HepG2 (cell line): ENCODE measurements around the gene SDF2. TPM values are rescaled to one million over a fixed set of nuclear protein-coding genes. Genes with fewer than 3 reads are reported as not detected.
A peak's percentile ranks its signal among the peaks of the same experiment; 100 is the strongest.

Source experiments
- ESRRA ChIP-seq: sonication (generic); formaldehyde crosslinking; IDR thresholded peaks from 2 replicates; pipeline ENCODE4 v1.5.1; 2020; ENCODE audit warnings: mild to moderate bottlenecking, low read depth, missing genetic modification reagents
- KMT2B ChIP-seq: IDR thresholded peaks from 2 replicates; pipeline ENCODE4 v1.6.1; 2016; ENCODE audit warnings: missing genetic modification reagents, missing compliant biosample characterization
- NCOA2 ChIP-seq: sonication (generic); formaldehyde crosslinking; IDR thresholded peaks from 2 replicates; pipeline ENCODE4 v1.8.0; 2022; ENCODE audit warnings: inconsistent platforms
- PHF21A ChIP-seq: sonication (generic); formaldehyde crosslinking; IDR thresholded peaks from 2 replicates; pipeline ENCODE4 v1.5.0; 2020; ENCODE audit warnings: mild to moderate bottlenecking, missing genetic modification reagents
- RXRA ChIP-seq: sonication (generic); formaldehyde crosslinking; IDR thresholded peaks from 2 replicates; pipeline ENCODE4 v1.5.1; 2020; ENCODE audit warnings: missing genetic modification reagents
- SNAI1 ChIP-seq: sonication (generic); formaldehyde crosslinking; IDR thresholded peaks from 2 replicates; pipeline ENCODE4 v1.5.0; 2020; ENCODE audit warnings: mild to moderate bottlenecking, missing genetic modification reagents, borderline replicate concordance
- TBX2 ChIP-seq: sonication (generic); formaldehyde crosslinking; IDR thresholded peaks from 2 replicates; pipeline ENCODE4 v1.5.0; 2020; ENCODE audit warnings: missing genetic modification reagents, mild to moderate bottlenecking, borderline replicate concordance
- ZBED4 ChIP-seq: sonication (generic); formaldehyde crosslinking; IDR thresholded peaks from 2 replicates; pipeline ENCODE4 v1.4.0; 2020; ENCODE audit warnings: missing genetic modification reagents, borderline replicate concordance
- ZFP41 ChIP-seq: sonication (generic); formaldehyde crosslinking; IDR thresholded peaks from 2 replicates; pipeline ENCODE4 v1.4.0; 2020; ENCODE audit warnings: mild to moderate bottlenecking, missing genetic modification reagents, borderline replicate concordance
- ZFX ChIP-seq: sonication (generic); formaldehyde crosslinking; IDR thresholded peaks from 2 replicates; pipeline ENCODE4 v1.4.0; 2020; ENCODE audit warnings: mild to moderate bottlenecking, low read depth, missing genetic modification reagents, moderate library complexity
- ZMYM3 ChIP-seq: sonication (generic); formaldehyde crosslinking; IDR thresholded peaks from 2 replicates; pipeline ENCODE4 v1.5.1; 2020; ENCODE audit warnings: mild to moderate bottlenecking, missing genetic modification reagents
- ZNF383 ChIP-seq: sonication (generic); formaldehyde crosslinking; IDR thresholded peaks from 2 replicates; pipeline ENCODE4 v1.4.0; 2020; ENCODE audit warnings: missing genetic modification reagents, mild to moderate bottlenecking, borderline replicate concordance
- ZNF704 ChIP-seq: sonication (generic); formaldehyde crosslinking; IDR thresholded peaks from 2 replicates; pipeline ENCODE4 v1.8.1; 2023; ENCODE audit warnings: mild to moderate bottlenecking, inconsistent platforms, moderate library complexity, missing genetic modification reagents, borderline replicate concordance
- ZNF772 ChIP-seq: sonication (generic); formaldehyde crosslinking; IDR thresholded peaks from 2 replicates; pipeline ENCODE4 v1.5.0; 2020; ENCODE audit warnings: mild to moderate bottlenecking, missing genetic modification reagents
- ZNF891 ChIP-seq: sonication (generic); formaldehyde crosslinking; IDR thresholded peaks from 2 replicates; pipeline ENCODE4 v1.5.0; 2020; ENCODE audit warnings: mild to moderate bottlenecking, missing genetic modification reagents
- polyA plus RNA-seq, 8 experiments: library from polyadenylated mRNA; depleted of rRNA in 3 of 8; stranded (reverse) in 7 of 8; unstranded in 1 of 8; fragments of >200 nt; fragmentation: Illumina TruSeq in 4 of 8; extraction: Trizol in 4 of 8; gene quantifications; 2 replicates each; pipeline versions ENCODE4 v1.2.1 to v1.2.3, GENCODE V29; 2011 to 2016; ENCODE audit warnings: low read depth in 4 of 8, missing spikeins in 1 of 8, mixed read lengths in 1 of 8; ENCODE audit not compliant: insufficient read depth in 1 of 8
- total RNA-seq, 5 experiments: library from RNA; depleted of rRNA; stranded (reverse); fragments of >200 nt; fragmentation: Illumina TruSeq; extraction: Trizol; gene quantifications; 2 replicates each; pipeline ENCODE4 v1.2.3, GENCODE V29; 2016; ENCODE audit warnings: low read depth in 1 of 5
- TF ChIP-seq, protein P1 (sequence below): sonication (generic); formaldehyde crosslinking; IDR thresholded peaks from 2 replicates; pipeline ENCODE4 v1.5.1; 2020; ENCODE audit warnings: missing genetic modification reagents, mild to moderate bottlenecking, borderline replicate concordance
- TF ChIP-seq, protein P2 (sequence below): sonication (generic); formaldehyde crosslinking; IDR thresholded peaks from 2 replicates; pipeline ENCODE4 v1.4.0; 2020; ENCODE audit warnings: missing genetic modification reagents

The SDF2 gene
- total and polyA plus RNA-seq, 2 of the 13 experiments (the other 11 are each of a cell fraction or from before 2014, with no cell fraction given): 58.2 to 58.4 TPM

DNA sequence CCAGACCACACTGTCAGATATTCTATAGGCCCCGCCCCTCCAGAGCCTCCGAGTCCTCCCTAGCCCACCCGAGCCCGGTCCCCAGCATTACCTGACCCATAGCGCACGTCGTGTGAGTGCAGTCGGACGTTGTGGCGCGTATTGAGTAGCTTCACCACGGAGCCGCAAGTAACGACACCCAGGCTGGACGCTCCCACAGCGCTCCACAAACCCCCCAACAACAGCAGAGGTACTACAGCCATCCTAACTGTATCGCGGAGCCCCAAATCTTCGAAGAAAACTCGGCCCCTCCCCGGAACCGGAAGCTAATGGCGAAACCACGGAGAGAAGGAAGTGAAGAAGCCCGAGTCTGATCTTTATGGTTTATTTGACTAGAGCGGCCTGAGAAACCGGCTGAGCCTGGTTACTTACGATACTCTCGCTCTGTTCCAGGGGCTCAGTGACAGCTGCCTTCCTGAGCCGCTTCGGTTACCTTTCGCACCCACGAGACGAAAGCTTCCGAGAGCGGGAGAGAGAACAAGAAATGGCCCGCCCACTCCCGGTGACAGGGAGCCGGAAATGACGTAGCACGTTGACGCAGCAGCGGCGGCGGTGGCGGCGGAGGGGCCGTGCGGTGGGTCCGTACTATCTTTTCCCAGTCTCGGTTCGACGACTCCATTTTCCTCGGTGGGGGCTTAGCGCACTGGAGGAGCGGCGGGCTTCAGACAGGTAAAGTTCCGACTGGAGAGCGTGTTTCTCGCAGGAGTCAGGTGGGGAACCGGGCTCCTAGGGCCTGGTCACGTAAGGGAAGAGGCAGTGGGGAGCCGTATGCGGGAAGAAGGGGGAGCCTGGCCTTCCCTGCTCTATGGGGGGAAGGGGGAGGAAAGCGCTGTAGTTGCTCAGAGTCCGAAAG lies at the start of gene SDF2, which contains the start of gene SUPT6H (continued):
- TF ChIP-seq, protein P1, sequence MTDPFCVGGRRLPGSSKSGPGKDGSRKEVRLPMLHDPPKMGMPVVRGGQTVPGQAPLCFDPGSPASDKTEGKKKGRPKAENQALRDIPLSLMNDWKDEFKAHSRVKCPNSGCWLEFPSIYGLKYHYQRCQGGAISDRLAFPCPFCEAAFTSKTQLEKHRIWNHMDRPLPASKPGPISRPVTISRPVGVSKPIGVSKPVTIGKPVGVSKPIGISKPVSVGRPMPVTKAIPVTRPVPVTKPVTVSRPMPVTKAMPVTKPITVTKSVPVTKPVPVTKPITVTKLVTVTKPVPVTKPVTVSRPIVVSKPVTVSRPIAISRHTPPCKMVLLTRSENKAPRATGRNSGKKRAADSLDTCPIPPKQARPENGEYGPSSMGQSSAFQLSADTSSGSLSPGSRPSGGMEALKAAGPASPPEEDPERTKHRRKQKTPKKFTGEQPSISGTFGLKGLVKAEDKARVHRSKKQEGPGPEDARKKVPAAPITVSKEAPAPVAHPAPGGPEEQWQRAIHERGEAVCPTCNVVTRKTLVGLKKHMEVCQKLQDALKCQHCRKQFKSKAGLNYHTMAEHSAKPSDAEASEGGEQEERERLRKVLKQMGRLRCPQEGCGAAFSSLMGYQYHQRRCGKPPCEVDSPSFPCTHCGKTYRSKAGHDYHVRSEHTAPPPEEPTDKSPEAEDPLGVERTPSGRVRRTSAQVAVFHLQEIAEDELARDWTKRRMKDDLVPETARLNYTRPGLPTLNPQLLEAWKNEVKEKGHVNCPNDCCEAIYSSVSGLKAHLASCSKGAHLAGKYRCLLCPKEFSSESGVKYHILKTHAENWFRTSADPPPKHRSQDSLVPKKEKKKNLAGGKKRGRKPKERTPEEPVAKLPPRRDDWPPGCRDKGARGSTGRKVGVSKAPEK (CRISPR knock-in tag): no peak
- no peak for TF ChIP-seq ZFP41 (CRISPR knock-in tag)
- TF ChIP-seq ZMYM3 (CRISPR knock-in tag): no peak
- TF ChIP-seq ZNF704 (CRISPR knock-in tag): 0 out of 2 replicates have a peak, but pooled peaks have one; percentile 25
- TF ChIP-seq ZNF383 (CRISPR knock-in tag): no peak
- peak; percentile 93 for TF ChIP-seq KMT2B (CRISPR knock-in tag)
- TF ChIP-seq RXRA (CRISPR knock-in tag): no peak
- peak; percentile 75 for TF ChIP-seq TBX2
- TF ChIP-seq ZFX: peak; percentile 96
- peak; percentile 80; the same call in 1 of the 2 replicates for TF ChIP-seq PHF21A (CRISPR knock-in tag)
- peak; percentile 17; the same call in 1 of the 2 replicates for TF ChIP-seq ZBED4 (CRISPR knock-in tag)
- no peak; the same call in 1 of the 2 replicates for TF ChIP-seq ZNF891 (CRISPR knock-in tag)
- 0 out of 2 replicates have a peak, but pooled peaks have one; percentile 10 for TF ChIP-seq SNAI1
- TF ChIP-seq, protein P2, sequence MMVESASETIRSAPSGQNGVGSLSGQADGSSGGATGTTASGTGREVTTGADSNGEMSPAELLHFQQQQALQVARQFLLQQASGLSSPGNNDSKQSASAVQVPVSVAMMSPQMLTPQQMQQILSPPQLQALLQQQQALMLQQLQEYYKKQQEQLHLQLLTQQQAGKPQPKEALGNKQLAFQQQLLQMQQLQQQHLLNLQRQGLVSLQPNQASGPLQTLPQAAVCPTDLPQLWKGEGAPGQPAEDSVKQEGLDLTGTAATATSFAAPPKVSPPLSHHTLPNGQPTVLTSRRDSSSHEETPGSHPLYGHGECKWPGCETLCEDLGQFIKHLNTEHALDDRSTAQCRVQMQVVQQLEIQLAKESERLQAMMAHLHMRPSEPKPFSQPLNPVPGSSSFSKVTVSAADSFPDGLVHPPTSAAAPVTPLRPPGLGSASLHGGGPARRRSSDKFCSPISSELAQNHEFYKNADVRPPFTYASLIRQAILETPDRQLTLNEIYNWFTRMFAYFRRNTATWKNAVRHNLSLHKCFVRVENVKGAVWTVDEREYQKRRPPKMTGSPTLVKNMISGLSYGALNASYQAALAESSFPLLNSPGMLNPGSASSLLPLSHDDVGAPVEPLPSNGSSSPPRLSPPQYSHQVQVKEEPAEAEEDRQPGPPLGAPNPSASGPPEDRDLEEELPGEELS: no peak
- peak; percentile 46 for TF ChIP-seq NCOA2
- no peak for TF ChIP-seq ESRRA (CRISPR knock-in tag)
- TF ChIP-seq ZNF772 (CRISPR knock-in tag): peak; percentile 50; the same call in 1 of the 2 replicates
